Subcutaneous adipose tissue (tissue), 4 donors: ENCODE results near the gene SPACA4. TPM values are rescaled to one million over a fixed set of nuclear protein-coding genes. Genes with fewer than 3 reads are reported as not detected.

ENCODE experiments used
- CTCF ChIP-seq: fragments of 450-650 bp; IDR thresholded peaks from one replicate; pipeline ENCODE4 v1.5.1; 2016; ENCODE audit warnings: low read depth, mild to moderate bottlenecking, control low read depth, antibody characterized with exemption, moderate library complexity
- total RNA-seq, 4 donors: library from RNA; depleted of rRNA; stranded (reverse); fragments of >200 nt; gene quantifications; one replicate each; pipeline ENCODE4 v1.1.0, GENCODE V29; 2016

SPACA4 gene
- total RNA-seq: not detected

- TF ChIP-seq CTCF: no peak
These were observed at the start of gene SPACA4 for GRCh38 chr19:48606463-48607358. TSS of gene SPACA4 (plus strand) at chr19:48606742. CDS start at chr19:48606979, 237 bp downstream.

- no peak for TF ChIP-seq CTCF
These were observed 49.7 kb upstream of the SPACA4 start for GRCh38 chr19:48556825-48557224.

GRCh38 chr19:48558018-48558684 lies 48.4 kb upstream of the SPACA4 start:
- no peak for TF ChIP-seq CTCF

GRCh38 chr19:48560095-48560530 lies 46.4 kb upstream of the SPACA4 start:
- TF ChIP-seq CTCF: no peak

- no peak for TF ChIP-seq CTCF
These were observed 45.1 kb upstream of the SPACA4 start for GRCh38 chr19:48561412-48561811.

GRCh38 chr19:48565090-48565489 lies 41.5 kb upstream of the SPACA4 start:
- no peak for TF ChIP-seq CTCF

- TF ChIP-seq CTCF: no peak
These were observed 38.1 kb upstream of the SPACA4 start for GRCh38 chr19:48568345-48568886.
